SW480 (cell line): Measurements from ENCODE around the gene MMADHC.
A peak's percentile ranks its signal among the peaks of the same experiment; 100 is the strongest.

ENCODE experiments used
- DNase-seq: peaks from one replicate; pipeline ENCODE4 v3.0.0-alpha.2; 2016; ENCODE audit warnings: low spot score

The MMADHC gene

DNA sequence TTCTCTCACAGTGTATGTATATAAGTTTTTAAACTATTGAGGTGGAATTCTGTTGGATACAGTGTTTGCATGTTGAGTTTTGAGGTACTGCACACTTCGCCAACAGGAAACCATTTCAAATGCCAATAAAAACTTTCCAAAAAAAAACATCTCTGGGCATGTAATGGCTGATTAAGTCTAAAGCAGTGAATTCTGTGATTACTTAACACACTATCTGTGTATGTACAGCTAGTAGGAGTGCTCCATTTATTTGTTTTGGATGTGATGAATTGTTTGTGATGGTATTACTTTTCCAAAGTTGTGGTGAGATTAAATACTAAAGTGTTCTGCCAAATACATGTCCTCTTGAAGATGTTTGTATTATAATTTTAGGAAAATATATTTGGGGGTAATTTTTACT is 31.1 kb downstream of the MMADHC start:
- DNase-seq = no peak

DNA sequence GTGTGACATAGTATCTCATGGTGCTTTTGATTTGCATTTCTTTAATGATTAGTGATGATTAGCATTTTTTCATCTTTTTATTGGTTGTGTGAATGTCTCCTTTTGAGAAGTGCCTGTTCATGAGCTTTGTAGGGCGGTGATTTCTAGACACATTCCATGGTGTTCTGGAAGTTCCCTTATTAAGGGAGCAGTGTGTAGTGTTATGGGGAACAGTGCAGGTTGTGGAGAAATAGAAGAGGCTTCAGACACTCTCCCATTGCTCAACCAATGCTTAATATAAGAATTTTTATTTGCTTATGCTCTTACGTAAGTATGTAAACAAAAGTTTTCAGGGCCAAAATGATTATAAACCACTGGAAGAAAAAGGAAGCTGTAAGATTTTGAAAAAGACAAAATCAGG is 34.7 kb downstream of the MMADHC start:
- DNase-seq = no peak

GRCh38 chr2:149552226-149552625 is 35.3 kb downstream of the MMADHC start:
- no peak for DNase-seq

GRCh38 chr2:149544692-149545091 is 42.9 kb downstream of the MMADHC start:
- DNase-seq = peak; percentile 9

GRCh38 chr2:149543845-149544244 is 43.7 kb downstream of the MMADHC start:
- DNase-seq = no peak

DNA sequence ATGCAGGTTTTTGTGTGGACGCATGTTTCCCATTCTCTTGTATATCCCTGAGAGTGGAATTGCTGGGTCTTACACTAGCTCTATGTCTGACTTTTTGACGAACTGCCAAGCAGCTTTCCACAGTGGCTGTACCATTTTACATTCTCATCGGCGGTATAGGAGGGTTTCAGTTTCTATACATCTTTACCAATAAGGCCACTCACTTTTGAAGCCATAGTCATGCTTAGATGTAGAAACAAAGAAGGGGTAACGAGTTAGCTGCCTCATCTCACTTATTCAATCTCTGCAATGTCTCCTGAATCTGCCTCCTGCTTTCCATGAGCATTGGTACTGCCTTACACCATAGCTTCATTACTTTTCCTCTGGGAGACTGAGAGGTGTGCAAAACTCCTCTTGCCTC is 47.4 kb downstream of the MMADHC start:
- no peak for DNase-seq

GRCh38 chr2:149538138-149538833 is 49.3 kb downstream of the MMADHC start:
- DNase-seq = no peak

DNA sequence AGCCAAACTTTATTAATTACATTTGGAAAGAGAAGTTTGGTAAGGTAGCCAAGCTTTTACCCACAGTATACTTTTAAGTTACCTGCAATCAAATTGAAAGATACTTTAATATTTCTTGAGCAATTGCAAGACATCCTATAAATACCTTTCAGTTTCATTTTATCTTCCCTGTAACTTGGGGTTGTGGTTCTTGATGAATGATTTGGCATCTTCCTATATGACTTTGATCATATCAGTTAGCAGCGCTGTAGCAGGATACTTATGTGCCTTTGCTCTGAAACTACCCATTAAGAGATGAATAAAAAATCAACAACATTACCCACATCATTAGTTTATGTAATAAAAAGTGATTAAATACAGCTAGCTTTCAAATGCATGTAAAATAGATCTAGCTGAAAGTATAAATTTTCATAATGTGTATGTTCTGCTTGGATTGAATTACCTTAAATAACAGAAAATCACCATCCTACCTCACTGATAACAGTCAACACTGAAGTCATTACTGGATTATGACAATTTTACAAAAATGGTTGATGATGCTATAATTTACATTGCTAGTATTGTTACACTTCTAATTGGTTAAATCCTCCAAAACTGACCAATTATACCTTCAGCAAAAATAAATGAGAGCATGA is 50.4 kb downstream of the MMADHC start:
- no peak for DNase-seq

- no peak for DNase-seq
Measured at GRCh38 chr2:149536649-149537048, 50.9 kb downstream of the MMADHC start.

DNA sequence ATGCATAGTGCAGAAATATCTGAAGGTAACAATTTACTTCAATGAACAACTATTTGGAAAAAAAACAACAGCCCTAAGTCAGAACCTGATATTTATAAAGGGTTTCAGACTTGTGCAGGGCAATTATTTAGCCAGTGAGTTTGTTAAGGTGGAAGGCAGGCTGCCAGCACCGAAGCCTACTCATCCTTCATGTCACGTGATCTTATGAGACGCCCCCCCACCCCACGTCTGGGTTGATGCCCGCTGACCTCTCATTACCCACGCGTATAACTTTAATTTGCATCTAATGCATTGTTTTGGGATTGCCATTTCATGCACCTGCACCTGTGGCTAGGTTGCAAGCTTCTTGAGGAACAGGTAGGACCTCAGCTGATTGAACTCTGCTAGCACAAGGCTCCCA is 52.9 kb downstream of the MMADHC start:
- no peak for DNase-seq

GRCh38 chr2:149528983-149529382 is 58.6 kb downstream of the MMADHC start:
- no peak for DNase-seq

GRCh38 chr2:149527998-149528755 is 59.4 kb downstream of the MMADHC start:
- DNase-seq = no peak

GRCh38 chr2:149526689-149527088 is 60.9 kb downstream of the MMADHC start:
- no peak for DNase-seq

DNA sequence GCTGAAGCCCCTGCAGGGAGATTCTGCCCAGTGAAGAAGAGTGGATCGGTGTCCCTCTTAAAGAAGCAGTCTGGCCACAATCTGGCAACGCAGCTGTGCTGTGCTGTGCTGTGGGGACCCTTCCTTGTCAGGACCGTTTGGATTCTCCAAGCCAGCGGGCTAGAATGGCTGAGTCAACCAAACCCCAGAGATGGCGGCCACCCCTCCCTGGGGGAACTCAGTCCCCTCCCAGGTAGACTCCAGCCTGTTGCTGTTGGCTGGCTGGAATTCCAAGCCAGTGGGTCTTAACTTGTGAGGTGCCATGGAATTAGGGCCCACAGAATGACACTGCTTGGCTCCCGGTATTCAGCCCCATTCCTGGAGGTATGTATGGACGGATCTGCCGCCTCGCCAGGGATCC is 62.3 kb downstream of the MMADHC start:
- DNase-seq = no peak
